ENCODE data around the gene ZNHIT3.
"Not testable (repeated sequence)": the region's sequence is repeated elsewhere in the genome, so short reads cannot be mapped to it uniquely, and the experiment has no call there.

The ZNHIT3 gene

GRCh38 chr17:36486204-36487194 is at the start of gene ZNHIT3:
Gene ZNHIT3, plus strand, starts transcription at chr17:36486681. Its CDS starts 19 bp downstream, at chr17:36486700.
- DNase-seq (ENCODE audit: low read depth in 2 of 2, low spot score in 1 of 2) = peak; percentile 76 to 78

GRCh38 chr17:36441792-36442191 is 44.7 kb upstream of the ZNHIT3 start:
- DNase-seq (ENCODE audit: low read depth in 2 of 2, low spot score in 1 of 2) = not testable (repeated sequence)

GRCh38 chr17:36443777-36444176 is 42.7 kb upstream of the ZNHIT3 start:
- no peak for DNase-seq (ENCODE audit: low read depth in 2 of 2, low spot score in 1 of 2)

DNA sequence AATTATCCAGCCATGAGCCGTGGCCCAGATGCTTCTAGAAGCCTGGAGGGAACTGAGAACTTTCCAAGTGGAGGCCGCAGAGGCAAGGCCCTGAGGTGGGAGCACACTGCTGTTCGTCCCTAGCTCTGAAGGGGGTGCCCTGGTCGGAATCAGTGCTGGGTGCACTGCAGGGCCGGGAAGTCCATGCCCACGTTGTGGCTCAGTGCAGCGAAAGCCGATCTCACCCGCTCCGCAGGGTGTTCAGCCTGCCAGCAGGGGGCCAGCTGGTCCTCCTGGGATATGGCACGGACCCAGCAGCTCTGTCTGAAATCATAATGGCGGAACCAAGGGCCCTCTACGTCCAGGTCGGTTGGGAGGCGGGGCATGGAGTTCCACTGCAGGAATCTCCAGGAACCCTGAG is 36.5 kb upstream of the ZNHIT3 start:
- not testable (repeated sequence) for DNase-seq (ENCODE audit: low read depth in 2 of 2, low spot score in 1 of 2)

DNA sequence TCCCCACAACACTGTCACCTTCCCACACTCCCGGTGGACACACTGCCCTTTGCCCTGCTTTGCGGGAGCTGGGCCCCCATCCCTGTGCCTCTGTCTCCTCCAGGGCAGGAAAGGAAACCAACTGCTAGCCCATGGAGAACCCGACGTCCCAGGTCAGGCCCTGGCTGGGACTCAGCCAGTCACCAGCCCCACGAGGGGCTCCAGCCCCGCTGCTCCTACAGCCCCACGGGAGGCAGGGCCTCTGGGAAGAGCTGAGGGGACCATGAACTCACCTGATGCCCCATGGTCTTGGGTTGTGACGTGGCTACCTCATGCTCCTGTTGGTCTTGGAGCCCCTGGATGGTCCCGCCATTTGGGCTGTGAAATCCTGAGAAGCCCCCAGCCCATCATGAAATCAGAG is 33.6 kb upstream of the ZNHIT3 start:
- DNase-seq (ENCODE audit: low read depth in 2 of 2, low spot score in 1 of 2) = not testable (repeated sequence)

DNA sequence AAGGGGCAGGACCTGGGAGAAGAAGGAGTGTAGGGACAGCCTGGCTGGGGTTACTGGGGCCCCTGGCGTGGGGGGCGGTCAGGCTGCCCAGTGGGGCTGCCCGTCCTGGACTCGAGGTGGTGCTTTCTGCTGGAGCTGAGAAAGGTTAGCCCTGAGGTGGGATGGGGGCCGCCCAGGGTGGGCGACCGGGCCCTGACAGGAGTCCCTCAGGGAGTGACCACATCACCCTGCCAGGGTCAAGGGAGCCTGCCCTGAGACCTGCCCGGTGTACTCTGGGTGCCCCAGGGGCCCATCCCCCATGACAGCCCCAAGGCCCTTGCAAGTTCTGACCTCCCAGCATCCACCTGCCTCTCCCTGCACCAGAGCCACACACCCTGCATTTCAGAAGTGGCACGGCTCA is 28.8 kb upstream of the ZNHIT3 start:
- not testable (repeated sequence) for DNase-seq (ENCODE audit: low read depth in 2 of 2, low spot score in 1 of 2)

DNA sequence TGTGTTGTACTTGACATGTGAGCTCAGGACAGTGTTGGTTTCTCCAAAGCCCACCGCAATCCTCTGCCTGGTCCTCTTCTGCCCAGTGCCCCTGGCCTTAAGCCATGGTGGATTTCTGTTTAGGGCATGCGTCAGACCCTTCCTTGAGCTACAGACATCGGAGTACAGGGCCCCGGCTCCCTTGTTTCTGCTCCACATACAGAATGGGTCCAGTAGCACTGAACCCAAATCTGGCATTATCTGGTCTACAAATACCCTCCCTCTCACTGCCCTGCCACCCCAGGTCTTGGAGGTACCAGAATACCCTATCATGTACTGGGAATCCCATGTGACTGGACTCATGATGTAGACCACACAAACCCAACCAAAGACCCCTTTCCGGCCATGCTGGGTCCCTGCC is 27.4 kb upstream of the ZNHIT3 start:
- DNase-seq (ENCODE audit: low read depth in 2 of 2, low spot score in 1 of 2) = no peak

GRCh38 chr17:36459601-36460000 is 26.9 kb upstream of the ZNHIT3 start:
- DNase-seq (ENCODE audit: low read depth in 2 of 2, low spot score in 1 of 2) = no peak

GRCh38 chr17:36460265-36460937 is 26.1 kb upstream of the ZNHIT3 start:
- no peak for DNase-seq (ENCODE audit: low read depth in 2 of 2, low spot score in 1 of 2)

GRCh38 chr17:36461330-36462110 is 25.0 kb upstream of the ZNHIT3 start:
- no peak for DNase-seq (ENCODE audit: low read depth in 2 of 2, low spot score in 1 of 2)

DNA sequence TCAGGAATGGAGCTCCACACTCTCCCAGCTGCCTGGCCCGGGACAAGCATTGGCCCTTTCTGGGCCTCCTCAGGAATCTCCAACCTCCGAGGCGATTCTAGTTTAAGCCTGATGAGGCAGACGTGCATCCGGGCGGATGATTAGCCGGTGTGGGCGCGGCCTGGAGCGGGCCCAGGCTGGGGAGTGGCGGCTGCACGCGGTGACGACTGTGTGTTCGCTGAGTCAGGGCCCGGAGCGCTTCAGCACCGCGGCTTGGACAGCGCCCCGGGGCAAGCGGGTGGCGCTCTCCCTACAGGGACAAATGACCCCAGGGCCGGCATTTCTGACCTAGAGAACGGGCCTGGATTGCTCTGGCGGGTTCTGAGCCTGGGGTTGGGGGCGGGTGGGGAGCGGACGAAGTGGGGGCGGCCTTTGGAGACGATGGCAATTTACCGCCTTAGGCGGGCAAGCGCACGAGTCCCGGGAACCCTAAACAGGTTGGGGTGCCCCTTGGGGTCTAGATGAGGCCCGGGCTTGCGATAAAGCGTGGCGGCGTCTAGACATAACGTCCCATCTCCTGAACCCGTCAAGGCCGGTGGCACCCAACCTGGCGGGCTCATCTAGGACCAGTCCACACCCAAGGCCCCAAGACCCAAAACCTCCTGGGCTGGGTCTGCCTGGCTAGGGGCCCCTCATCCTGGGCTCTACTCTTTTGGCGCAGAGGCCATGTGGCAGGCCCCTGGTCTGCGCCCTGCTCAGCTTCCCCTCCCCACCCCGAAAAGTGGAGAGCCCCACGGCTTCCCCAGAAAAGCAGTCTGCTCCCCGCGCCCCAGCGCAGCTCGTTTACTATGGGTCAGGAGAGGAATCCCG is 22.3 kb upstream of the ZNHIT3 start:
- DNase-seq (ENCODE audit: low read depth in 2 of 2, low spot score in 1 of 2) = no peak

GRCh38 chr17:36464765-36465088 is 21.8 kb upstream of the ZNHIT3 start:
- DNase-seq (ENCODE audit: low read depth in 2 of 2, low spot score in 1 of 2) = no peak

DNA sequence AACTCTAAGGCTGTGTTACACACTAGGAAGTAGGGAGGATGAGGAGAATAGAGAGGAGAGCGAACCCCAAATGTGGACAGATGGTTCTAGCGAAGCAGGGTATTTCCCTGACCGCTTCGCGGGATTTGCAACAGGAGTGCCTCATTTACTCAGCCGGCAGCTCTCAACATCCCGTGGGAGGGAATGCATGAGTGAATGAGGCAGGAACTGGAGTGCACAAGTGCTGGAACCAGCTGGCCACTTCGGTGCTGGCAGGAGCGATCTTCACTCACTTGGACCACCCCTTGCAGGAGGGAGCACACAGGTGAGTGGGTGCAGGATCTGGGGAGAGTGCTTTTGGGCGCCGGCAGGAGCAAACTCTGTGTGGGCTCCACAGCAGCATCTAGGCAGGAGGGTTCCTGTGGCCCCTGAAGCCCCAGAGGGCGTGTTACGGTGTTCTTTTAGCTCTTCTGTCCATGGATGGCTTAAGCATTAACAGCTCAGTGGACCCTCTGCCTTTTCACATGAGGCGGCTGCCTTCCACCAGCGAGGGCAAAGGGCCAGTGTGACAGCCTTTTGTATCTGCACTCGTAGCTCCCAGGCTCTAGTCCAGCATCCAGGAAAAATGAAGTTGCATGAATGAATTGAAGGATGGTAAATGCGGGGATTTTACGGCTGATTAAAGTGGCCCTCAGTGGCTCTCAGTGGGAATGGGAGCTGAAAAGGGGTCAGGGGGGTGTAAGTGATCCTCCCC is 17.4 kb upstream of the ZNHIT3 start:
- DNase-seq (ENCODE audit: low read depth in 2 of 2, low spot score in 1 of 2) = no peak

- no peak for DNase-seq (ENCODE audit: low read depth in 2 of 2, low spot score in 1 of 2)
Measured at GRCh38 chr17:36469733-36470132, 16.7 kb upstream of the ZNHIT3 start.

DNA sequence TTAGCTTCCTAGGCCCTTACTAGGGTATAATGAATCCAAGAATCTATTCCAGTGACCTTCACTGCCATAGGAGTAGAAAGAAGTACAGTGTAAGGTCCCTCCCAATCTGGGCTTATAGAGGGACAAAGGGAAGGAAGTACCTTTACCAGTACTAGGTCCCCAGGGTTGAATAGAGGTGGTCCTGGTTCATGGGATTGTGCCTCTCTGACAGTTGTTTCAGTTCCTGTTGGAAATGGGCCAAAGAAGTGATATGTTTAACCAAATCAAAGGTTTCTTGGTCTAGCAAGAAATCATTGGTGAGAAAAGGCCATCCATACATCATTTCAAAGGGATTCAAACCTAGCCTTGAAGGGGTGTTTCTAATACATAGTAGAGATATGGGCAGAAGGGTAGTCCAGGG is 16.0 kb upstream of the ZNHIT3 start:
- no peak for DNase-seq (ENCODE audit: low read depth in 2 of 2, low spot score in 1 of 2)

DNA sequence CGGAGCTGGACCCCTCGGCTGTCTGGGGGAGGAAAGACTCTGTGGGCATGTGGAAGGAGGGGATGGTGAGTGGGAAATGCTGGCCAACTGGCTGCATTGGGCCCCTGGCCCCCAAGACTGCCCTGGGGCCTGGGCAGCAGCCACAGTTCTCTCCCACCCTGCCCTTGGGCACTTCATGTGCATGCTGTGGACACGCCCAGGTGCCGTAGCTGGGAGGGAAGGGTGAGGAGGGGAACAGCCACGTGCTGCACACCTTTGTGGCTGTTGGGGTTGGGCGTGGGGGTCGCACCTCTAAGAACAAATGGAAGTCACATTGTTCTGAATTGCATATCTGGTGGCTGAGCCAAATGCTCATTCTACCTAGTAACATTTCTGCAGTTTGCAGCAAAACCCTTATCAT is 11.9 kb upstream of the ZNHIT3 start:
- DNase-seq (ENCODE audit: low read depth in 2 of 2, low spot score in 1 of 2) = no peak

DNA sequence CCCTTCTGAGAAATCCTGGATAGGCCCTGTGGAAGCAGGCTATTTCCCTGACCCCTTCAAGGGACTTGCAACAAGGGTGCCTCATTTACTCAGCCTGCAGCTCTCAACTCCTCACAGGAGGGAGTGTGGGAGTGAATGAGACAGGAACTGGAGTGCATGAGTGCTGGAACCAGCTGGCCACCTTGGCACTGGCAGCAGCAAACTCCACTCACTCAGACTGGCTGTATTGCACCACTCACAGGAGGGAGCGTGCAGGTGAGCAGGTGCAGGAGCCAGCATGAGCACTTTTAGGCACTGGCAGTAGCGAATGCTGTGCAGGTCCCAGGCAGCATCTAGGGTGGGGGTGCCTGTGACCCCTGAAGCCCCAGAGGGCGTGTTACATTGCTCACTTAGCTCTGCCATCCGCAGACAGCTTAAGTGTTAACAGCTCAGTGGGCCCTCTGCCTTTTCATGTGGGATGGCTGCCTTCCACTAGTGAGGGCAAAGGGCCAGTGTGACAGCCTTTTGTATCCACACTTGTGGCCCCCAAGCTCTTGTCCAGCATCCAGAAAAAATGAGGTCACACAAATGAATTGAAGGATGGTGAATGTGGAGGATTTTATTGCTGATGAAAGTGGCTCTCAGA is 11.0 kb upstream of the ZNHIT3 start:
- DNase-seq (ENCODE audit: low read depth in 2 of 2, low spot score in 1 of 2) = no peak

DNA sequence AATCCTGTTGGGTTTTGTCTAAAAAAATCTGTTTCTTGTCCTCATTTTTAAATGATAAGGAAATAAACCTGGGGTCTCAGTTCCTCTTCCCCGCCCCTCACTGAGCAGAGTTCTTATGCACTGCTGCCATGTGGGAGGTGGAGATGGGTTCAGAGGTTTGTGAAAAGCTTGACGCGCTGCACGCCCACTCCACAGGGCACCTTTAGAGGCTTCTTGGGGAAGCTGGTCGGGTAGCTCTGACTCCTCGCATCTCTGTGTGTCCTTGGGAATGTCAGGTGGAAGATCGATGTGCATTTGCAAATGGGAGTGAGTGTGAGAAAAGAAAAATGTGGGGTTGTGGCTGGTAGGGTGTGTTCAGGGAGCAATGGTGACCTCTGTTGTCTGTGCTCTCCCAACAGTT is 4.7 kb upstream of the ZNHIT3 start:
- no peak for DNase-seq (ENCODE audit: low read depth in 2 of 2, low spot score in 1 of 2)

Measured in stimulated activated CD8-positive, alpha-beta memory T cell treated with anti-CD3 and anti-CD28 coated beads, Interleukin-4, amount 100 ng/mL, for 4 hours (primary cell).